Small intestine (tissue), 7 donors: ENCODE data around the gene FGF14. TPM values are rescaled to one million over a fixed set of nuclear protein-coding genes. Genes with fewer than 3 reads are reported as not detected.

Source experiments
- DNase-seq, 2 donors: peaks; one replicate each; pipeline versions ENCODE4 v3.0.0 to v3.0.0-alpha.2; 2013
- FAIRE-seq: peaks from 2 replicates; lab custom pipeline; 2012; peaks lifted over from hg19 to GRCh38; lab: Jason Lieb, UNC
- H3K27ac ChIP-seq, 3 donors: one replicate each; pipeline ENCODE4 v1.5.1; 2013; ENCODE audit warnings: low read length in 2 of 3, mild to moderate bottlenecking in 2 of 3, control low read depth in 1 of 3, inconsistent platforms in 1 of 3, low read depth in 1 of 3, moderate library complexity in 1 of 3
- H3K27me3 ChIP-seq, 3 donors: one replicate each; pipeline ENCODE4 v1.6.1; 2013; ENCODE audit warnings: low read length in 3 of 3, inconsistent platforms in 1 of 3; ENCODE audit not compliant: control insufficient read depth in 3 of 3, insufficient read depth in 3 of 3
- H3K36me3 ChIP-seq, 3 donors: one replicate each; pipeline ENCODE4 v1.6.1; 2013; ENCODE audit warnings: low read length in 3 of 3, inconsistent platforms in 1 of 3, low read depth in 1 of 3, mild to moderate bottlenecking in 1 of 3, moderate library complexity in 1 of 3; ENCODE audit not compliant: control insufficient read depth in 3 of 3, insufficient read depth in 2 of 3
- H3K4me1 ChIP-seq, 3 donors: one replicate each; pipeline ENCODE4 v1.6.1; 2013; ENCODE audit warnings: low read length in 2 of 3, inconsistent platforms in 1 of 3, low read depth in 1 of 3, mild to moderate bottlenecking in 1 of 3, moderate library complexity in 1 of 3; ENCODE audit not compliant: control insufficient read depth in 3 of 3, insufficient read depth in 2 of 3
- H3K4me3 ChIP-seq, 3 donors: one replicate each; pipeline ENCODE4 v1.5.1; 2013; ENCODE audit warnings: low read length in 3 of 3, control low read depth in 1 of 3, inconsistent platforms in 1 of 3, low read depth in 1 of 3, mild to moderate bottlenecking in 1 of 3, moderate library complexity in 1 of 3
- H3K9me3 ChIP-seq, 2 donors: one replicate each; pipeline ENCODE4 v1.6.1; 2013; ENCODE audit warnings: low read depth in 1 of 2, low read length in 1 of 2; ENCODE audit not compliant: control insufficient read depth in 2 of 2, insufficient read depth in 1 of 2
- WGBS, 3 donors: extraction: QIAGEN DNeasy Blood & Tissue Kit; methylation state at CpG; one replicate each; pipeline ENCODE4 v1.1.7; 2013; 5-methylcytosine and 5-hydroxymethylcytosine counted together
- polyA plus RNA-seq, 4 donors: library from polyadenylated mRNA; stranded (reverse) in 3 of 4; unstranded in 1 of 4; fragments of 200-250 nt in 3 of 4; fragments of 120-200 nt in 1 of 4; gene quantifications; one replicate each; pipeline versions ENCODE4 v1.2.1 to v1.2.3, GENCODE V29; 2013
- donor health status: healthy with polysubstance abuse.
- donor health status: control.
- donor health status: control.
- donor health status: Bipolar disorder and iron deficiency.
- donor health status: healthy.

The FGF14 gene
- polyA plus RNA-seq, 4 donors: under 0.01 to 0.74 (median 0.31) TPM; not detected in 1

DNA sequence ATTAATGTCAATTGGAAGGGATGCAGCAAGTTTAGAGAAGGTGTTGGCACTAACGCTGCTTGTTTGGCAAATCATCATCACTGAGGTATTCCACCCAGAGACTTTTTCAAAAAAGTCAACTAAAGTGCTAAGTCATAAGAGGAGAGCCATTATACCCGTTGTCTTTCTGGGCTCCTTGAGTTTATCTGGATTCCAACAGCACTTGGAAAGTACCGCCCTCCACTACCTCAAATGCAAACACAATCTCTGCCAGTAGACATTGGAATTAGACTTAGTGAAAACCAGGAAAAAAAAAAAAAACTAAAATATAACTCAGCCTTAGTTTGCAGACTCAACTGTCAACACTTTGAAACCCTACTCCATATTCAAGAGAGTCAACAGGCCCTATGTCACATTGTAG lies 683.4 kb downstream of the FGF14 start:
- no peaks in the 10 kb centered on the region for H3K36me3 ChIP-seq
- no peak overlapping the region for H3K4me3 ChIP-seq
- no peak for FAIRE-seq
- no peaks in the 10 kb centered on the region for H3K27me3 ChIP-seq
- no peak overlapping the region for H3K27ac ChIP-seq
- no peaks in the 10 kb centered on the region for H3K4me1 ChIP-seq
- WGBS, 3 donors: 69 to 83% (median 81%) methylated on average over 3 of the region's 3 CpGs
- no peaks in the 10 kb centered on the region for H3K9me3 ChIP-seq
- DNase-seq: no peak

DNA sequence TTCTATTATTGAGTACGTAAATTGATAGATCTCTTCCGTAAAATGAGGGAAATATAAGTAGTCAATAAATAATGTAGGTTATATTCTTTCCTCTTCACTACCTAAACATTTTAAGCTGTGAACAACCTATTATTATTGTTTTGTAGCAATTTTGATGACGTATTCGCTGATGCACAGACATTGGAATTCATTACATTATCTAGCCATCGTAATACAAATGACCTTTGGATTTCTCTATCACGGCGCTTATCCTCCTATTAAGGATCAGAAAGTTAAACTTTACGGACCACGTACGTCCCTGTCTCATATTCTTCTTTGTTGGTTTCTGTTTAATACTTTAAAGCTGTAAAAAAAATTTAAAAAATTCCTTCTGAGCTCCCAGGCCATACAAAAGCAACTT lies 684.5 kb downstream of the FGF14 start:
- WGBS, 3 donors: 45 to 73% (median 58%) methylated on average over 10 of the region's 10 CpGs
- no peak for FAIRE-seq

DNA sequence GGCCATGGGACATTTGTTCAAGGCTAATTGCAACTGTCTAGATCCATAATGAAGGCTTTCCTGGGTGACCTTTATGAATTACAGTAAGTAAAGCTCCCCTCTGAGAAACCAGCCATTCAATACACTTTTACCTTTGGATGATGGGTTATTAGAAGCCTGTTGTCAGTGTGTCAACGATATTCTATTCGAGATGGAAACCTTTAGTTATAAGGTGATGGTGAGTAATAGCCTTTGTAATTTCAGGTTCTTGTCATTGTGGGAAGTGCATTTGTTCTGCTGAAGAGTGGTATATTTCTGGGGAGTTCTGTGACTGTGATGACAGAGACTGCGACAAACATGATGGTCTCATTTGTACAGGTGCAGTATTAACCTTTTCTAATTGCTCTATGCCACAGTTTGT lies 687.7 kb downstream of the FGF14 start:
- H3K4me1 ChIP-seq: no peaks in the 10 kb centered on the region

More for the DNA sequence above, 684.5 kb downstream of the FGF14 start:
- no peak overlapping the region for H3K27ac ChIP-seq
- no peaks in the 10 kb centered on the region for H3K9me3 ChIP-seq
- no peak for DNase-seq
- no peaks in the 10 kb centered on the region for H3K27me3 ChIP-seq
- H3K36me3 ChIP-seq: no peaks in the 10 kb centered on the region
- H3K4me1 ChIP-seq: no peaks in the 10 kb centered on the region
- H3K4me3 ChIP-seq: no peak overlapping the region

DNA sequence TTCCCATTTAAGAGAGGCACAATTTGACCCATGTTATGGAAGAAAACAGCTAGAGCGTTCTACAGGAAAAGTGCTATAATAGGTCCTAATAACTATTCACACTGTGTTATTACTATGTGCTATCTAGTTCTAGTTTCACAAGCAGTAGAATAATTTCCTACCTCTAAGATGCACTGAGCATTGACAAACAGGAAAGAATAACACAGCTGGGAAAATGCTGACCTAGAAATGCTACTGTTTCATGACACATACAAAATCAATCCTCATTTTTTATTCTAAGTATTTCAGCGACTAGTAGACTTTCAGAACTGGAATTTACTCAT lies 689.9 kb downstream of the FGF14 start:
- H3K4me1 ChIP-seq: no peaks in the 10 kb centered on the region
- H3K9me3 ChIP-seq: no peaks in the 10 kb centered on the region
- WGBS, 3 donors: 72 to 75% (median 75%) methylated on average over 2 of the region's 2 CpGs
- no peak overlapping the region for H3K4me3 ChIP-seq
- H3K36me3 ChIP-seq: no peaks in the 10 kb centered on the region
- H3K27ac ChIP-seq: no peak overlapping the region
- H3K27me3 ChIP-seq: peaks cover 0 to 2% (median 2%) of the 10 kb centered on the region in 3 donors
- DNase-seq: no peak
- FAIRE-seq: no peak

More for the DNA sequence above, 687.7 kb downstream of the FGF14 start:
- Histone ChIP-seq H3K27ac (no peak overlapping the region), H3K36me3 (no peaks in the 10 kb centered on the region), H3K27me3 (peaks cover 0 to 2% (median 0%) of the 10 kb centered on the region in 3 donors), H3K4me3 (no peak overlapping the region), H3K9me3 (no peaks in the 10 kb centered on the region)
- WGBS, 3 donors: 86 to 89% (median 86%) methylated on average over 3 of the region's 3 CpGs
- no peak for FAIRE-seq
- DNase-seq: no peak

DNA sequence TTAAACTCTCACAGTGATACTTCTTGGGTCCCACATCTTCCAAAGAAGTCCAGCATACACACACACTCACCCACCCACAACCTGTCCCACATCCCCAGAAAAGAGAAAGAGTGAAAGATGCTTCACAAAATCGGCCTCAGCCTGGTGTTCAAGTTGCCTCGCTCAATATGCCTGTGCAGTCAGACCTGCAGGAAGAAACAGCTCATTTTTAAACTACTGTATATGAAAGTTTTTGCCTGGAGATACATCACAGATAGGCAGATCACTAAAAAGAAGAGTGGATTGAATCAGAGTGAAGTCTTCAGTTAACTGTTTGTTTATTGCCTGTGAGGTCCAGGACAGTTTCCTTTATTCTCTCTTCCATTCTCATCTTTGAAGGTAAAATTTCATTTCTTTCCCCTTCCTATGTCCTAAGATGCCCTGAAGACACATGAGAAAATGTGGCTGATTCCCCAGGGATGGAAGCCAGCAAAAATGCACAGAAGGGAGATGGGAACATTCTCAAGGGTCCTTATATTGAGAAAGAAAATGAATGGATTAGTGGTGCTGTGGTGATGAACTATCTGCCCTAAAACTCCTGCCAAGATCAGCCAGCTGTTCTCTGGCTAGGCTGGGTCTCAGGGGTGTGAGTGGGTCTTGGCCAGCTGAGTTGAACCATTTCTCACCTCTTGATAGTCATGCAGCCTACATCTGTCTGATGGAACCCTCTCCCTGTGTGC lies 690.4 kb downstream of the FGF14 start:
- Histone ChIP-seq H3K27ac (no peak overlapping the region), H3K27me3 (peaks cover 0 to 2% (median 2%) of the 10 kb centered on the region in 3 donors), H3K36me3 (no peaks in the 10 kb centered on the region), H3K9me3 (no peaks in the 10 kb centered on the region), H3K4me1 (no peaks in the 10 kb centered on the region), H3K4me3 (no peak overlapping the region)
- WGBS, 3 donors: 62 to 83% (median 73%) methylated on average over 2 of the region's 2 CpGs
- FAIRE-seq (no peak), DNase-seq (no peak)

DNA sequence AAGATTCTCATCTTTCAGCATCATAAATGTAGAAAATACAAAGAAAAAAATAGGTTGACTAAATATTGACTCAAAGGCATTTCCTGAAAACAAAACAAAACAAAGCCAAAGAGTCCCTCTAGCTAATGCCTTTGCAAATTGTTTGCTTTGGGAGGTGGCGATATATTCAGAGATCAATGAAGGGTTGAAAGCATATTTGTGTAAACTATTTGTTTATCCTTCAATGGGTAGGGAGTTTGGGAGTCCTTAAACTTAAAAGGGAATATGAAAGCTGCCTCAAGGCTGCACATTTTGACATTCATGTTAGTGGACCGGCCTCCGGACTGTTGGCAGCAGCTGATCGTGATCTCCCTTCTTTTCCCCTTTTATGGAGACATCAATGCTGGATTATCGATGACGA lies 691.9 kb downstream of the FGF14 start:
- Histone ChIP-seq H3K4me3 (no peak overlapping the region), H3K27ac (no peak overlapping the region), H3K9me3 (no peaks in the 10 kb centered on the region), H3K4me1 (no peaks in the 10 kb centered on the region), H3K27me3 (peaks cover 0 to 2% (median 2%) of the 10 kb centered on the region in 3 donors), H3K36me3 (no peaks in the 10 kb centered on the region)
- no peak for FAIRE-seq
- WGBS, 3 donors: 55 to 83% (median 81%) methylated on average over 6 of the region's 6 CpGs
- no peak for DNase-seq

DNA sequence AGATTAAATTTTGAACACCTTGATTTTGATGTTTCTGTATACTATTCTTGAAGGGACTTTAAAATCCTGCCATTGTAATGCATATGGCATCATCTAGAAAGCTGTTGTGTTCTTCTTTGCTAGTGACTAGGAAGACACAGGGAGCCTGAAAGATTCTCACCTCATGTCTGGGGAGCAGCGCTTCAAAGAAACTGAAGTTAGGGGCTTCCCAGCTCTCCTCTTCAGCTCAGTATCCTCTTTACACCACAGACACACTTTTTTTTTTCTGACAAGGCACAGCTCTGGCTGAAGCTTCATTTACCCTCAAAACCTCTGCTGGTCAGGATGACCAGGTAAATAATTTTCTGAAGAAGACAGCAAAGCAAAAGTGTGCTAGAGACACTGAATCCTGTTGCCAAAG lies 693.7 kb downstream of the FGF14 start:
- no peak for FAIRE-seq
- 76 to 100% (median 77%) methylated on average over 1 of the region's 1 CpG for WGBS, 3 donors
- no peak for DNase-seq
- Histone ChIP-seq H3K27ac (no peak overlapping the region), H3K36me3 (no peaks in the 10 kb centered on the region), H3K4me3 (no peak overlapping the region), H3K9me3 (no peaks in the 10 kb centered on the region), H3K27me3 (peaks cover 0 to 2% (median 2%) of the 10 kb centered on the region in 3 donors), H3K4me1 (no peaks in the 10 kb centered on the region)

DNA sequence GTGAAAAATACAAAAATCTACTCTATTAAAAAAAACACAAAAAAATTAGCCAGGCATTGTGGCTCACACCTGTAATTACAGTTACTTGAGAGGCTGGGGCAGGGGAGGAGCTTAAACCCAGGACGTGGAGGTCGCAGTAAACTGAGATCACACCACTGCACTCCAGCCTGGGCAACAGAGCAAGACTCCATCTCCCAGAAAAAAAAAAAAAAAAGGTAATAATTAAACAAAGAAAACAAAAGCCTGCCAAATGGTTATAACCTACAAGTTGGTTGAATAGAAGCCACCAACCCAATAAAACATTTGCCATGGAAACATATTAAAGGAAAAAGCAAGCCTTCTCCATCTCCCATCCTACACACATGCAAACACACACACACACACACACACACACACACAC lies 694.2 kb downstream of the FGF14 start:
- no peak for FAIRE-seq

DNA sequence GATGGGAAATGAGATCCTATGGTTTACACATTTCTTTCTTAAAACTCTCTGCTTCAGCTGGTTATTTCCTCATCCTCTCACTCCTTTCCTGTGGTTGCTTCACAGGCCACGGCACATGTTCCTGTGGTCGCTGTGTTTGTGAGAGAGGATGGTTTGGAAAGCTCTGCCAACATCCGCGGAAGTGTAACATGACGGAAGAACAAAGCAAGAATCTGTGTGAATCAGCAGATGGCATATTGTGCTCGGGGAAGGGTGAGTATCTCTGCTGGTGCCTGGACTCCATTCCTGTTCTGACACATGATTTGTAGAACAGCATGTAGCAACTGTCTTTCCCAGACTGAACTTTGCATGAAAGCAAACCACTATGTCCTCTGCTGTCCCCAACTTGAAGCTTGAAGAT lies 695.2 kb downstream of the FGF14 start:
- 47 to 74% (median 63%) methylated on average over 6 of the region's 6 CpGs for WGBS, 3 donors
- no peak overlapping the region for H3K27ac ChIP-seq
- H3K9me3 ChIP-seq: no peaks in the 10 kb centered on the region
- H3K27me3 ChIP-seq: peaks cover 0 to 2% (median 2%) of the 10 kb centered on the region in 3 donors
- no peaks in the 10 kb centered on the region for H3K4me1 ChIP-seq
- no peak for DNase-seq
- no peak overlapping the region for H3K4me3 ChIP-seq
- FAIRE-seq: no peak
- no peaks in the 10 kb centered on the region for H3K36me3 ChIP-seq

More for the DNA sequence above, 694.2 kb downstream of the FGF14 start:
- Histone ChIP-seq H3K27ac (no peak overlapping the region), H3K36me3 (no peaks in the 10 kb centered on the region), H3K27me3 (peaks cover 0 to 2% (median 2%) of the 10 kb centered on the region in 3 donors), H3K4me3 (no peak overlapping the region), H3K4me1 (no peaks in the 10 kb centered on the region), H3K9me3 (no peaks in the 10 kb centered on the region)
- DNase-seq: no peak
- 66 to 88% (median 84%) methylated on average over 2 of the region's 2 CpGs for WGBS, 3 donors
